DOHH2 (cell line): ENCODE results near the gene COPS9.

Experiments used
- H3F3A ChIP-seq: fragments of 200-600 bp; sonication (generic), shearing (Covaris generic); 2 replicates; pipeline ENCODE4 v1.6.0; 2016; ENCODE audit warnings: antibody characterized with exemption, mild to moderate bottlenecking; ENCODE audit not compliant: control insufficient read depth, insufficient read depth
- H3K27ac ChIP-seq: fragments of 200-600 bp; sonication (generic); 2 replicates; pipeline ENCODE4 v1.5.1; 2014; ENCODE audit warnings: low read depth, mild to moderate bottlenecking, low read length, moderate library complexity
- H3K27me3 ChIP-seq: fragments of 200-600 bp; sonication (generic); 2 replicates; pipeline ENCODE4 v1.6.1; 2014; ENCODE audit warnings: mild to moderate bottlenecking, low read length, mixed read lengths; ENCODE audit not compliant: control insufficient read depth
- H3K36me3 ChIP-seq: fragments of 200-600 bp; sonication (generic); 2 replicates; pipeline ENCODE4 v1.6.1; 2014; ENCODE audit warnings: mild to moderate bottlenecking, low read length, moderate library complexity, mixed read lengths; ENCODE audit not compliant: control insufficient read depth
- H3K4me1 ChIP-seq: fragments of 200-600 bp; sonication (generic); 2 replicates; pipeline ENCODE4 v1.6.1; 2014; ENCODE audit warnings: mild to moderate bottlenecking, low read length, mixed read lengths; ENCODE audit not compliant: control insufficient read depth
- H3K4me2 ChIP-seq: fragments of 200-600 bp; sonication (generic); 2 replicates; pipeline ENCODE4 v1.6.0; 2014; ENCODE audit warnings: mild to moderate bottlenecking, low read length, moderate library complexity
- H3K4me3 ChIP-seq: fragments of 200-600 bp; sonication (generic); 2 replicates; pipeline ENCODE4 v1.5.1; 2014; ENCODE audit warnings: mild to moderate bottlenecking, low read length, mixed read lengths
- H3K79me2 ChIP-seq: fragments of 200-600 bp; sonication (generic); 2 replicates; pipeline ENCODE4 v1.6.1; 2014; ENCODE audit warnings: mild to moderate bottlenecking, low read length, mixed read lengths; ENCODE audit not compliant: control insufficient read depth
- H3K9me2 ChIP-seq: fragments of 200-600 bp; sonication (generic); replicated peaks from 2 replicates; pipeline ENCODE4 v1.6.1; 2014; ENCODE audit warnings: mild to moderate bottlenecking, low read length, mixed read lengths; ENCODE audit not compliant: control insufficient read depth
- H3K9me3 ChIP-seq: fragments of 200-600 bp; sonication (generic); 2 replicates; pipeline ENCODE4 v1.6.1; 2014; ENCODE audit warnings: antibody characterized with exemption, low read length, mixed read lengths; ENCODE audit not compliant: control insufficient read depth, insufficient read depth
- H4K20me1 ChIP-seq: fragments of 200-600 bp; sonication (generic); 2 replicates; pipeline ENCODE4 v1.6.0; 2014; ENCODE audit warnings: low read depth, mild to moderate bottlenecking, antibody characterized with exemption, low read length, moderate library complexity; ENCODE audit not compliant: control insufficient read depth, insufficient read depth
- EZH2phosphoT487 ChIP-seq: fragments of 200-600 bp; sonication (generic); IDR thresholded peaks from 2 replicates; pipeline ENCODE4 v1.6.1; 2017; ENCODE audit warnings: borderline replicate concordance, mild to moderate bottlenecking, antibody characterized with exemption, low read length, moderate library complexity, mixed read lengths
- TF ChIP-seq, protein P1 (sequence below): fragments of 200-600 bp; sonication (generic); IDR thresholded peaks from one replicate; pipeline ENCODE4 v1.5.1; 2014; ENCODE audit warnings: antibody characterized with exemption, mild to moderate bottlenecking, low read depth, low read length; ENCODE audit not compliant: poor library complexity, severe bottlenecking

COPS9 gene

GRCh38 chr2:240157147-240157470 is 21.0 kb upstream of the COPS9 start:
- H3K4me2 ChIP-seq, result no peak overlapping the region
- no peaks in the 10 kb centered on the region for H3F3A ChIP-seq
- H4K20me1 ChIP-seq, result no peaks in the 10 kb centered on the region
- no peak overlapping the region for H3K4me3 ChIP-seq
- no peaks in the 10 kb centered on the region for H3K4me1 ChIP-seq
- H3K27me3 ChIP-seq, result no peaks in the 10 kb centered on the region
- no peak for TF ChIP-seq EZH2phosphoT487
- TF ChIP-seq, protein P1, sequence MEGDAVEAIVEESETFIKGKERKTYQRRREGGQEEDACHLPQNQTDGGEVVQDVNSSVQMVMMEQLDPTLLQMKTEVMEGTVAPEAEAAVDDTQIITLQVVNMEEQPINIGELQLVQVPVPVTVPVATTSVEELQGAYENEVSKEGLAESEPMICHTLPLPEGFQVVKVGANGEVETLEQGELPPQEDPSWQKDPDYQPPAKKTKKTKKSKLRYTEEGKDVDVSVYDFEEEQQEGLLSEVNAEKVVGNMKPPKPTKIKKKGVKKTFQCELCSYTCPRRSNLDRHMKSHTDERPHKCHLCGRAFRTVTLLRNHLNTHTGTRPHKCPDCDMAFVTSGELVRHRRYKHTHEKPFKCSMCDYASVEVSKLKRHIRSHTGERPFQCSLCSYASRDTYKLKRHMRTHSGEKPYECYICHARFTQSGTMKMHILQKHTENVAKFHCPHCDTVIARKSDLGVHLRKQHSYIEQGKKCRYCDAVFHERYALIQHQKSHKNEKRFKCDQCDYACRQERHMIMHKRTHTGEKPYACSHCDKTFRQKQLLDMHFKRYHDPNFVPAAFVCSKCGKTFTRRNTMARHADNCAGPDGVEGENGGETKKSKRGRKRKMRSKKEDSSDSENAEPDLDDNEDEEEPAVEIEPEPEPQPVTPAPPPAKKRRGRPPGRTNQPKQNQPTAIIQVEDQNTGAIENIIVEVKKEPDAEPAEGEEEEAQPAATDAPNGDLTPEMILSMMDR, result no peak
- no peaks in the 10 kb centered on the region for H3K36me3 ChIP-seq
- no peak overlapping the region for H3K27ac ChIP-seq
- H3K79me2 ChIP-seq, result no peaks in the 10 kb centered on the region
- no peaks in the 10 kb centered on the region for H3K9me2 ChIP-seq
- H3K9me3 ChIP-seq, result no peaks in the 10 kb centered on the region

- Histone ChIP-seq H3K9me3 (no peaks in the 10 kb centered on the region), H3K9me2 (no peaks in the 10 kb centered on the region), H3F3A (no peaks in the 10 kb centered on the region), H3K4me2 (no peak overlapping the region), H3K27me3 (no peaks in the 10 kb centered on the region), H3K79me2 (no peaks in the 10 kb centered on the region), H3K4me3 (no peak overlapping the region), H3K36me3 (no peaks in the 10 kb centered on the region), H3K27ac (no peak overlapping the region), H4K20me1 (no peaks in the 10 kb centered on the region), H3K4me1 (no peaks in the 10 kb centered on the region)
- TF ChIP-seq, protein P1, result no peak
- no peak for TF ChIP-seq EZH2phosphoT487
These were observed 20.5 kb upstream of the COPS9 start for GRCh38 chr2:240156435-240157146.

DNA sequence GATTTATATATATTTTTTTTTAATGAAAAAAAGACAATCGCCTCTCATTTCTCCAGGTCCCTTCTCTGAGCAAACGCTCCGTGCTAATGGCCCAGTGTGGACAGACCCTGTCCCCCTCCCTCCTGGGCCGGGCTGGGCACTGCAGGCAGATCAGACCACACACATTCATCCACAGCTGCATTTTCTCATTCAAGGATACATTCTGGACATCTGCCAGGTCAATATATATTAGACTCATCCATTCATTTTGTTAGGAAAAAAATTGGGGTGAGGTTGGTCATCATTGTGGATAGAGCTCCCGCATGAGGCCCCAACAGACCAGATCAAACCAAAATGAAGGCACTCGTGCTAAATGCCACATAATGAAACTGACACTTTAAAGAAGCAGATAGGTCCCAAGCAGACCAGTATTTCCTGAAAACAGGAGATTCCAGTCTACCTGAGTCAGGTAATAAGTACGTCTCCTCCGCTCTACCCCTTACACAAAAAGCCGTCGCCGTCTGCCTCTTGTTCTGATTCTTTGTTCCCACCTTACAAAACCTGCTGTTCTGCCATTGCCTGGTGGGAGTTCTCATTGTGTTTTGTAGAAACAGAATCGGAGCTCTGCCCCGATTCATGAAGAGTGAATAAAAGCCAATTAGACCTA is 19.8 kb upstream of the COPS9 start:
- Histone ChIP-seq H3K27me3 (no peaks in the 10 kb centered on the region), H3K9me2 (no peaks in the 10 kb centered on the region), H3K27ac (no peak overlapping the region), H3K4me2 (no peak overlapping the region), H3K4me3 (no peak overlapping the region), H3K4me1 (no peaks in the 10 kb centered on the region), H4K20me1 (no peaks in the 10 kb centered on the region), H3K9me3 (no peaks in the 10 kb centered on the region), H3K36me3 (no peaks in the 10 kb centered on the region), H3K79me2 (no peaks in the 10 kb centered on the region), H3F3A (no peaks in the 10 kb centered on the region)
- TF ChIP-seq, protein P1, result no peak
- TF ChIP-seq EZH2phosphoT487, result no peak
